HG03060 (cell line): ENCODE results near the gene WWC1.

Experiments used
- ATAC-seq: cut with Tn5 transposase; IDR thresholded peaks from one replicate; pipeline ENCODE4 v1.9.1; 2021; ENCODE audit warnings: low read depth, moderate number of reproducible peaks; ENCODE audit not compliant: unreplicated experiment

WWC1 gene

DNA sequence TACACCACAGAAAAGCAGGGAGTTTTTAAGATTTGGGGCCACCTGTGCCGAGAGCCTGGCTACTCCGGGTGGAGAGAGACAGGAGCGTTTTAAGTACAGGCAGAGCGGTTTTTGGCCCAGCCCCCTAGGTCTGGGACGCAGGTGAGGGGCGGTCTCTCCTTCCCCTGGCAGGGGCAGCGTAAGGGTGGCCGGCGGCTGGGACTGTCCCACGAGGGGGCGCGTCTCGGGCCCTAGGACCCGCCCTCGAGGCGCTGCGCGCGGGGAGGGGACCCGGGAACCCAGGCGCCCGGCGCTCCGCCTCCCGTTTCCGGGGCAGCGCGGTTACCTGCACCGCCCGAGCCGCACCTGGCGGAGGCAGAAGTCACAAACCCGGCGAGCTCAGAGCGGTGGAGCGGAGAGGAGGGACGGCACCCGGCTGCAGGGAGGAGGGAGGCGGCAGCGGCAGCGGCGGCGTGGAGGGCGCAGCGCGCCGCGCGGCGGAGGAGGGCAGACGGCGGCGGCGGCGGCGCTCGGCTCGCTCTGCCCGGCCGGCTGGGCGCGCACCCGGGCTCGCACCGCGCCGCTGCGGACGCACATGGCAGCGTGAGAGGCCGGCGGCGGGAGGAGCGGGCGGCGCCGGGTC is at the start of gene WWC1:
TSS of gene WWC1 (plus strand) at position 304 of the 622 bp plus-strand sequence. CDS start 508 bp downstream, outside the sequence.
- peak; percentile 62 for ATAC-seq

DNA sequence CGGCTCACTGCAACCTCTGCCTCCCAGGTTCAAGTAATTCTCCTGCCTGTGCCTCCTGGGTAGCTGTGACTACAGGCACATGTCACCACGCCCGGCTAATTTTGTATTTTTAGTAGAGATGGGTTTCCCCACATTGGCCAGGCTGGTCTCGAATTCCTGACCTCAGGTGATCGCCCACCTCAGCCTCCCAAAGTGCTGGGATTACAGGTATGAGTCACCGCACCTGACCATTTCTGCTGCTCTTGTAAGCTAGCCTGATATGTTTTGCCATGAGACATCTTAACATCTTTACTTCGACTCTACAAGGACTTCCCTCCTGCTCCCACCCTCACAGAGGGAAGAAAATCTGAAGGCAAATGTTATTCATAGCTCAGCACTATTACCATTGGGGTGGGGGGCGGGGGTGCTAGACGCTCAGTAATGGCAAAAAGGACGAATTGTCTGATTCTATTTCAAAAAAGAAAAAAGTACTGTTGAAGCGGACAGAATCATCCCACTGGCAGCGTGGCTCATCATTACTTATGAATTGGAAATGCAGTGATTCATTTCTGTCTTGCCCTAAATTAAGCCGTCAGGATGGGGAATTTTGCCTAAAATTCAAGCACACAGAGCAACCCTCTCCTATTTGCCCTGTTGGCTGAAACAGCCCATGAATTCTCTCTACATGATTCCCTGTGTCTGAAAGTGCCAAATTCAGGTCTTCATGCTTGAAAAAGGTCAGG is 46.4 kb upstream of the WWC1 start:
- ATAC-seq: no peak

DNA sequence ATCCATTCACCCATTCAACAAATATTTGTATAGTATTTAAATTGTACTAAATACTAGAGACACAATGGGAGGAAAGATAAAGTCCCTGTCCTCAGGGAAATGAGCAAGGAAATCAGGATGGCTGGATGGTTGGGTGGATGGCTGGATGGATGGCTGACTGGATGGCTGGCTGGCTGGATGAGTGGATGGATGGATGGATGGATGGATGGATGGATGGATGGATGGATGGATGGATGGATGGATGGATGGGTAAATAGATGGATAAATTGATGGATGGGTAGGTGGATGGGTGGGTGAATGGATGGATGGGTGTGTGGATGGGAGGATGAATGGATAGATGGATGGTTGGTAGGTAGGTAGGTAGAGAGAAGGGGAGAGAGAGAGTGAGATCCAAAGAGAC is 41.5 kb upstream of the WWC1 start:
- no peak for ATAC-seq

DNA sequence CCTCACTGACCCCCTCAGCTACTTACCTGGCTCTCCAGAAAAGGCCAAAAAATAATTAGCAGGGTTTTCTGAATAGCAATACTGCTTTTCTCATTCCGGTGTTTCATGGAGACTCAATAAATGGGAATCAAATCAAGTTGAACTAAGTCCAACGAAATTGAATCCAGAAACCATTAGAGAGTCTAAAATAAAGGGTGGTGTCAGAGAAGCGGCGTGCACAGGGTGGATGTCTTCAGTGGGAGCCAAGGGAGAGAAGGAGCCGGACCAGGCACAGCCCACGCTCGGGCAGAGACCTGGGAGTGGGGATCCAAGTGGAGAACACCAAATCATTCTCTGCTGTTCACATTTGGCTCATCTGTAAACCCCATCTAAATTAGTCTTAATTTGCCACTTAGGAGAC is 40.2 kb upstream of the WWC1 start:
- no peak for ATAC-seq

DNA sequence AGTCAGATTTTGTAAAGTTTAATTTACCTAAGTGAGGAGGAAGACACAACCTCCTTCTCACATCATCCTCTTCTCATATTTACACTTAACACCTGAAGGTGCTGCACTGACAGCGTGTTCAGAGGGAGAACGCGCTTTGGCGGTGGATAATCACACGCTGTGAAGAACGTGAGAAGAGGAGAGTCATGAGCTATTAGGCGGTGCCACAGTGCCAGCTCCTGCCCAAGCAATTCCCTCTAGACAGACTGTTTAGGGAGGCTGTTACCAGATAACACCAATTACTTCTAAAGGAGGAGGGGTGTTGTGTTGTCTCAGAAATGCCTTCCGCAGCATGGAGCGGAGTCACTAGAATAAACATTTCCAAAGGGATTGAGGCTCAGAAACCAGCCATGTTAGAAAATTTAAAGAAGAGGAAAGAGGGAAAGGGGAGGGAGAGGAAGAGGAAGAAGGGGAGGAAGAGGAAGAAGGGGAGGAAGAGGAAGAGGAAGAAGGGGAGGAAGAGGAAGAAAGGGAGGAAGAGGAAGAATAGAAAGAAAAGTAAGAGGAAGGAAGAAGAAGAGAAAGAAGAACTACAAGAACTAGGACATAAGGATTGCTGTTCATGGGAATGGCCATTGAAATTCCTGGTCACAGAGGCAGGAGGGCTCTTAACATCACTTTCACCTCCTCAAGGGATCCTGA is 37.3 kb upstream of the WWC1 start:
- no peak for ATAC-seq

DNA sequence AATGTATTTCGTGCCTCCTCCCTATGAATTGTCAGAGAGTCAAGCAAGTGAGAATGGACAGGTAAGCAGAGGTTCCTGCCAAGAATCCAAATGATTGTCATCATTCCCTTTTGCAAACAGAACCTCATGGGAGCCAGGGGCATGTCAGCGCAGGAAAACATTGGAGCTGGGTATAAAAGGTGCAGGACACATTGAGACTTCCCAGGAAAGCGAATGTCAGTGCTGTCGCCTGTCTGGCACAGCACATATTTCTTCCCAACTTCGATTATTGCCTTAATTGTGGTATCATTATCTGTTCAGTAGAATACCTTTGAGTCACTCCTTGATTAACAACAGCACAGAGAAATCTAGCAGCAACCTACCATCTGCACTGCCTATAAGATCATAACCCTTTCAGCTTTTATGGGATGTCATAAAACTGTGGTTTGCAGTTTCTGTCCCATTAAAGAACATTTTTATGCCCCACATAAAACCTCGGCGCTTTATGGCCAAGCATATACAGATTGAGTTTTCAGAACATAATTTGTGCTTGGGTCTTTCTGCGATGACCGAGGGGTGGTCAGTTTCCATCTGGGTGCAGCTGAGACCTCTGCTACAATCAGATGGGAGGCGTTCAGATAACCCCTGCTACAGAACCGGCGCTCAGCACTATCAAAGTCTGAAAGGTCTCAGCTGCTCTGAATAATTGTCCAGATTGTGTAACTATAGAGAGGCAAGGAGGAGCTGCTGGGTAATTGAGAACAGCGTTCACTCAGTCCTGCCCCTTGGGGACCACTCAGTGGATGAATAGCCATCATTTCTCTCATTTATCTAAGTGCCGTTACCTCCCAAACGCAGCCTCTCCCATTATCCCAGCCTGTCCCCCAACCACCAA is 30.9 kb upstream of the WWC1 start:
- no peak for ATAC-seq

DNA sequence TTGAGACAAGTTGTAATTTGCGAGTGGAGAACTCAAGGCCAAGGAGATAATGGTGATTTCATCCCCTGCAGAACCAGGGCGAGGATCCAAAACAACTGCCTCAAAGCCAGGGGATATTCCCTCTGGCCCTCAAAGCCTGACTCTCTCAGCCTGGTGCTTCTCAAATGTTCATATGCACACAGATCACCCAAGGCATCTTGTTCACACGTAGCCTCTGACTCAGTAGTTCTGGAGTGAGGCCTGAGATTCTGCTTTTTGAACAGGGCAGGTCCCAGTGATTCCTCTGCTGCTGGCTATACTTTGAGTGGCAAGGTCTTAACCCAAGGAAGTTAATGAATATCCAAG is 30.2 kb upstream of the WWC1 start:
- ATAC-seq: no peak

DNA sequence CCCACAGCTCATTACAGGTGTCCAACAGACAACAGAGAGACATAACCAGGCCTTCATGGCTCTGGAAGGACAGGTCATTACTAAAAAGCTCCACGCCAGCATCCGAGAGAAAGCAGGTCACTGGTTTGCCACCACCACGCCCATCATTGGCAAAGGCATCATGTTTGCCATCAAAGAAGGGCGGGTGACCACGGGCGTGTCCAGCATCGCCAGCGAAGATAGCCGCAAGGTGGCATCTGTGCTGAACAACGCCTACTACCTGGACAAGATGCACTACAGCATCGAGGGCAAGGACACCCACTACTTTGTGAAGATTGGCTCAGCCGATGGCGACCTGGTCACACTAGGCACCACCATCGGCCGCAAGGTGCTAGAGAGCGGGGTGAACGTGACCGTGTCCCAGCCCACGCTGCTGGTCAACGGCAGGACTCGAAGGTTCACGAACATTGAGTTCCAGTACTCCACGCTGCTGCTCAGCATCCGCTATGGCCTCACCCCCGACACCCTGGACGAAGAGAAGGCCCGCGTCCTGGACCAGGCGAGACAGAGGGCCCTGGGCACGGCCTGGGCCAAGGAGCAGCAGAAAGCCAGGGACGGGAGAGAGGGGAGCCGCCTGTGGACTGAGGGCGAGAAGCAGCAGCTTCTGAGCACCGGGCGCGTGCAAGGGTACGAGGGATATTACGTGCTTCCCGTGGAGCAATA is 29.3 kb upstream of the WWC1 start:
- no peak for ATAC-seq

DNA sequence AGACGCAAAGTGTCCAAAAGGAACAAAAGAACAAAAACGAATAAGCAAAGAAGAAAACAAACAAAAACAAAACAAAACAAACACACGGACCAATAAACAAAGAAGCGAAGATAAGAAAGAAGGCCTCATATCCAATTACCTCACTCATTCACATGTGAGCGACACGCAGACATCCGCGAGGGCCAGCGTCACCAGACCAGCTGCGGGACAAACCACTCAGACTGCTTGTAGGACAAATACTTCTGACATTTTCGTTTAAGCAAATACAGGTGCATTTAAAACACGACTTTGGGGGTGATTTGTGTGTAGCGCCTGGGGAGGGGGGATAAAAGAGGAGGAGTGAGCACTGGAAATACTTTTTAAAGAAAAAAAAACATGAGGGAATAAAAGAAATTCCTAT is 28.3 kb upstream of the WWC1 start:
- ATAC-seq: no peak

DNA sequence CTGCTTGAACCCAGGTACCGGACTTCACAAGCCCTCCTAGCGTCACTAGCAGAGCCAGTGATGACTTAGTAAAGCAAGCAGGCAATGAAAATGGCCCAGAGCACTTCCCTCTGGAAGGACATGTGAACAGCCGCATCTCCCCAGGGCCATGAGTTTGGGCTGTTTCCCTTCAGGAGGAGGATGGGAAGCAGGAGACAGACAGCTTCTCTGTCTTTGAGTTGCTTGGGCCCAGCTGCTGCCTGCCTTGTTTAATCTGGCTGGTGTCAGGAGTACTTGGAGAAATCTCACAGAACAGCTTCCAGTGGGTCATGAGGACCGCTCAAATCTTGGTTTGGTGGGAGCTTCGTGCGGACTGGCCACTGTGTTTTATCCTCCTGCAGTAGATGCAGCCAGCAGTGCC is 25.4 kb upstream of the WWC1 start:
- ATAC-seq: no peak

DNA sequence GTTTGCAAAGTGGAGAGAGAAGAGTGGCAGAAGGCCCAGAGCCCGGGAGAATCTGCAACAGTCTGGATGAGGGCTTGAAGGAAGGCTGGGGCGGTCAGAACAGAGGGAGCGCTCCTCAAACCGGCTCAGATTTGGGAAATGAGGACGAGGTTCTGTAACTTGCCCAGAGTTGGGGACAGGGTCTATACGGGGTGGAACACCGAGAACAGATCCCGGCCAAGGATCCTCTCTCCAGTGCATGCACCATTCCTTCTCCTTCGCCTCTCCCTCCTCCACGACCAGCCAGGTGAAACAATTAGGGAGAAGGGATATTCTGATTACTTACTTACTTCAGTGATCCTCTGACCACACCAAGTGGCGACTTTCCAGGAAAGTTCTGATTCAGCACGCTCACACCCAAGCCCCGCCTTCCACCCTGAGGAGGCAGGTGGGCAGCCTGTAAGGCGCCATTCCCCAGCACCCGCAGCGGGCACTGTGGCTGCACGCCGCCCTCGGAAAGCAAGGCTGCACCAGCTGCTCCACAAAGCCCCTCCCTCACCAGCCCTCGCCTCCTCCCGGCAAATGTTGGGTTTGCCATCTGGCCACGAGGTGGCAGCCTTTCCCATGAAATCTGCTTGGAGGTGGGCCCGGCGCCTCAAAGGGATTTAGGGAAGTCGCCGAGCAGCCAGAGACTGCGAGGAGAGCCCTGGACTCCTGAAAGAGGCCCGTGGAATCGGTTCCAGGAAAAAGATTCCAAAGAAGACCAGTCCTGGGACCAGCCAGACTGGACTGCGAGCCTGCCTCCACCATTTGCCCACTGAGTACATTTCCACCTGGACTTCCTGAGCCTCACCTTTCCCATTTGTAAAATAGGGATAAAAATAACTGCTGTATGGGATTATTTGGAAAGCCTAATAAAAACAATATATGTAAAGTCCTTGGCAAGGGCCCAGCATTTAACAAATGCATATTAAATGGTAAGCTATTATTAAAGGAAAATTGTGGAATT is 22.2 kb upstream of the WWC1 start:
- ATAC-seq: peak; percentile 42

DNA sequence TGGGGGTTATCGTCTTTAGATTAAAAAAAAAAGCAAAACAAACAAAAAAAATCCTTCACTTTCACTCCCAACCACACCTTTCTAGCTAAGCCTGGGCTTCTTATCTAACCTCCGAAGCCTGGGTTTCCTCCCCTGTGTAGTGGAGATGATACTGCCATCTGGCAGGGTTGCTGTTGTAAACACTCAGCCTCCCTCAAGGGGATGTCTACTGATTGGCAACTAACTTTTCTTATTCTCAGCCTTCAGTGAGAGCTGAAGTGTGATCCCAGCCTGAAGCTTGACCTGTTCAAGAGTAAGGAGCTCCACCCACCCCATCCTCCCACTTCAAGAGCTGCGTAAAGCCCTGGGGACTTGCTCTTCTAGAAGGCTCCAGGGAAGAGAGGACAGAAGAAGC is 21.5 kb upstream of the WWC1 start:
- peak; percentile 38 for ATAC-seq

DNA sequence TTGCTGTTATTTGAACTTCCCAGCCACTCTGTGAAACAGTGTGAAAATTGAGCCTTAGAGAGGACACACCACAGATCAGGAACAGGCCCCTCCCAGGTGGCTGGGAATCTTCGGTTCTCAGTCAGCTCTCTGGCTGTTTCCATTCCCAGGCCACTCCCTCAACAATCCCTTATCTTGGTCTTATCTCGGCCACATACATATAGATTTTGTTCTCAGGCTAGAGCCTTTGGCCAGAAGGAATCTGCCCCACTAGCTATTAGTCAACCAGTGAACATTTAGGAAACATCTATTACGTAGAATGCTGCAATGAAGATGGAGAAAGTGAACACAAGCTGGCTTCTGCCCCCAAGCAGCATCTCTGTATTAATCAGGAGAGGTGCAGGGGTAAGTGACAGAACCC is 21.0 kb upstream of the WWC1 start:
- ATAC-seq: no peak

DNA sequence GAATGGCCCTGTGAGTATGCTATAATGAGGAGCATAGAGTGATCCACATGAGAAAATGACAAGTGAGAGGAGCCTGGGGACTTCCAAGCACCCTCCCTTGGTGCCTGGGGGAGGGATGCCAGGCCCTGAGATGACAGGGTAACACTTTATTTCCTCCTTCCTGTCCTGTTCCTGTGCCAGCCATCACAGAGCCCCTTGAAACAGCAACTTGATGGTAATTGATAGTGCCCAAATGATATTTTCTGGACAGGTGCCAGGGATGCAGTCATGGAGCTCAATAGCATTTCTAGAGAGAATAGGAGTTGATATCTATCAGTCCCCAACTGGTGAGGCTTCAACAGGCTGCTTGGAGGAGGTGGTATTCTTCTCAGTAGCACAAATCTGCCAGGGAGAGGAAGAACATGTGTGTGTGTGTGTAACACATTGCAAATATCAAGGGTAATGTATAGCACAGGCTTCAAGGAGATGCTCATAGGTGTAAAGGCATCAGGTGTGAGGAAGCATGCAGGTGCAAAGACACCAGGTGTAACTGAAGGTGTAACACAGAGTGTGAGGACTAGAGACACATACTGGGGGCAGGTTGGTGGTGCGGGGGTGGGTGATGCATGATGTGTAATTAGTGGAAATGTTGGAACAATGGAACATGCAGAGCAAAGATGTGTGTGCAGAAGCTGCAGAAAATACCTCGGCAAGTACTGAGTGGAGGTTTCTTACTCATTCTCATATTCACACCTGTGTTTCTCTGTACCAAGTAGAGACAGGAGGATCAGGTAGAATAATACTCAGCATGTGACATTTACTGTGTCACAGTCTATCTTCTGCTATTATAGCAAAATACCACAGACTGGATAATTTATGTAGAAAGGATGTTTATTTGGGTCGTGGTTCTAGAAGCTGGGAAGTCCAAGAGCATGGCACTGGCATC is 18.1 kb upstream of the WWC1 start:
- ATAC-seq: no peak

DNA sequence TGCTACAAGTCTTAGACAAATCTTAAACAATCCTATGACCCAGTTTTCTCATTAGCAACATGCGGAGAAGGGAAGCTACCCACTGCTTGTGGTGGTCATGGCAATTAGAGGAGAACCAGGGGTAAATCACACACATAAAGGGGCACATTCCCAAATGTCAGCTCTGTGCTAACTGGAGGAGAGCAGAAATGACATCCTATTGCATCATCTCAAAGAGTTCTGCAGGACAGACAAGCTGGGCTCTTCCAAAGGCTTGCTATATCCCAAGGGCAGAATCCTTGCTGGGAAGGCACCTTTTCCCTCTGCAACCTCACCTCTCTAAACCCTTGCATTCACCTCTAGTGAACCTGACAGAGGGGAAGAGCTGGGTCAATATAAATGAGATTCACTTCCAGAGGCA is 17.0 kb upstream of the WWC1 start:
- no peak for ATAC-seq

DNA sequence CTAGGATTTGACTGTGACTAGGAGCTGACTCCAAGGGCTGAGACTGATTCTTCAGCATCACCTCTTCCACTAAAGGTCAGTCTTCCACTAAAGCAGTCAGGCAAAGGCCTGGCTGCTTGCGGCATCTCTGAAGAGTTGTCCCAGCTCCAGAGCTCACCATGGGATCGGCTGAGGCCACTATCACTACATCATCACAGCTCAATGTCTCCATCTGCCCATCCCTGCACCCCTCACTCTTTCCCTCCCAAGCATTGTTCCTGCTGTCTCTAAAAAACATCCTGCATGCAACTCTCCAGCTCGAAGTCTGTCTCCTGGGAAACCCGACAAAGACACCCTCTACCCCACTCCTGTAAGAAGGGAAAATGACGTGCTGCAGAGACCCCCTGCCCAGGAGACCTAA is 15.5 kb upstream of the WWC1 start:
- ATAC-seq: no peak

DNA sequence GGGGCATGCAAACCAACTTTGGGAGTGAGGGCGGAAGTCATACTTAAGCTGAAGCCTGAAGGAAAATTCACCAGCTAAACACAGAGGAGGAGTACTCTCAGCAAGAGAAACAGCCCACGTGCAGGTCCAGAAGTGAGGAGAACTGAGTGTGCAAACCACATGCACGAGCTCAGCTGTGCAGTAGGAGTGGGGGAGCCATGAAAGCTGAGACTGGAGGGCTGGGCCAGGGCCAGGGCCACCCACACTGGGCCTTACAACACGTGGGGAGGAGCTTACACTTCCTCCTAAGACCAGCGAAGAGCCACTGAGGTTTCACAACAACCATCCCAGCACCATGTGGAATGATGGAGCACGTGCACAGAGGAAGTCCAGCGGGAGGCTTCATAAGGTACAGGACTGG is 9.3 kb upstream of the WWC1 start:
- no peak for ATAC-seq

DNA sequence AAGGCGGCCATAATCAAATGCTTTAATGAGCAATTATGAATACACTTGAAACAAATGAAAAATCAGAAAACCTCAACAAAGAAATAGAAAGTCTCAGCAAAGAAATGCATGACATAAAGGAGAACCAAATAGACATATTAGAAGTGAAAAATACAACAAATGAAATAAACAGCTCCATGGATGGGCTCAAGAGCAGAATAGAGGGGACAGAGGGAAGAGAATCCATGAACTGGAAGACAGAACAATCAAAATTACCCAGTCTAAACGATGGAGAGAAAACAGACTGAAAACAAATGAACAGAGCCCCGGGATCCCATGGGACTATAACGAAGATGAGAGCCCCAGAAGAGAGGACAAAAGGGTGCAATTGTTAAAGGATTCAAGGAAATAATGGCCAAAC is 6.6 kb upstream of the WWC1 start:
- ATAC-seq: no peak
